HG03571 (cell line): ENCODE results near the gene ZNF669.

ENCODE experiments used
- ATAC-seq: cut with Tn5 transposase; IDR thresholded peaks from one replicate; pipeline ENCODE4 v1.9.1; 2021; ENCODE audit not compliant: unreplicated experiment

ZNF669 gene

GRCh38 chr1:247111700-247112478 lies 7.7 kb upstream of the ZNF669 start:
- no peak for ATAC-seq

GRCh38 chr1:247111259-247111699 lies 7.1 kb upstream of the ZNF669 start:
- ATAC-seq = no peak

GRCh38 chr1:247110627-247111258 lies 6.6 kb upstream of the ZNF669 start:
- no peak for ATAC-seq

- ATAC-seq = no peak
Observed at GRCh38 chr1:247107694-247108093, 3.5 kb upstream of the ZNF669 start.

GRCh38 chr1:247105966-247106365 lies 1.8 kb upstream of the ZNF669 start:
- ATAC-seq = no peak

GRCh38 chr1:247104965-247105364 lies 809 bp upstream of the ZNF669 start:
- ATAC-seq = no peak

- no peak for ATAC-seq
Observed at GRCh38 chr1:247102381-247102780, 1.8 kb downstream of the ZNF669 start.

GRCh38 chr1:247100676-247101279 lies 3.4 kb downstream of the ZNF669 start:
- ATAC-seq = no peak

GRCh38 chr1:247096958-247097357 lies 7.2 kb downstream of the ZNF669 start:
- ATAC-seq = no peak

GRCh38 chr1:247096544-247096943 lies 7.6 kb downstream of the ZNF669 start:
- no peak for ATAC-seq

GRCh38 chr1:247096112-247096511 lies 8.0 kb downstream of the ZNF669 start:
- ATAC-seq = no peak

GRCh38 chr1:247090455-247090854 lies 13.7 kb downstream of the ZNF669 start:
- no peak for ATAC-seq

- no peak for ATAC-seq
Observed at GRCh38 chr1:247089616-247090375, 14.4 kb downstream of the ZNF669 start.

GRCh38 chr1:247088967-247089366 lies 15.2 kb downstream of the ZNF669 start:
- no peak for ATAC-seq

GRCh38 chr1:247087256-247087655 lies 16.9 kb downstream of the ZNF669 start:
- no peak for ATAC-seq

- ATAC-seq = no peak
Observed at GRCh38 chr1:247085310-247085709, 18.8 kb downstream of the ZNF669 start.

GRCh38 chr1:247084771-247085170 lies 19.4 kb downstream of the ZNF669 start:
- no peak for ATAC-seq

- no peak for ATAC-seq
Observed at GRCh38 chr1:247079141-247079874, 24.8 kb downstream of the ZNF669 start.

GRCh38 chr1:247078258-247079140 lies 25.7 kb downstream of the ZNF669 start, which contains the start of gene ZNF670:
Gene ZNF670, minus strand, starts transcription at chr1:247078811. Its CDS starts 215 bp downstream, at chr1:247078596.
- peak; percentile 99 for ATAC-seq

- ATAC-seq = peak; percentile 25
Observed at GRCh38 chr1:247077876-247078257, 26.3 kb downstream of the ZNF669 start.
